Stimulated activated CD4-positive, alpha-beta T cell treated with anti-CD3 and anti-CD28 coated beads, Interleukin-4, amount 100 ng/mL, for 4 hours (primary cell): Measurements from ENCODE around the gene PRSS21.
A peak's percentile ranks its signal among the peaks of the same experiment; 100 is the strongest.

Source experiments
- DNase-seq, 2 experiments: peaks; one replicate each; pipeline ENCODE4 v3.0.0-alpha.2; 2020

The PRSS21 gene

DNA sequence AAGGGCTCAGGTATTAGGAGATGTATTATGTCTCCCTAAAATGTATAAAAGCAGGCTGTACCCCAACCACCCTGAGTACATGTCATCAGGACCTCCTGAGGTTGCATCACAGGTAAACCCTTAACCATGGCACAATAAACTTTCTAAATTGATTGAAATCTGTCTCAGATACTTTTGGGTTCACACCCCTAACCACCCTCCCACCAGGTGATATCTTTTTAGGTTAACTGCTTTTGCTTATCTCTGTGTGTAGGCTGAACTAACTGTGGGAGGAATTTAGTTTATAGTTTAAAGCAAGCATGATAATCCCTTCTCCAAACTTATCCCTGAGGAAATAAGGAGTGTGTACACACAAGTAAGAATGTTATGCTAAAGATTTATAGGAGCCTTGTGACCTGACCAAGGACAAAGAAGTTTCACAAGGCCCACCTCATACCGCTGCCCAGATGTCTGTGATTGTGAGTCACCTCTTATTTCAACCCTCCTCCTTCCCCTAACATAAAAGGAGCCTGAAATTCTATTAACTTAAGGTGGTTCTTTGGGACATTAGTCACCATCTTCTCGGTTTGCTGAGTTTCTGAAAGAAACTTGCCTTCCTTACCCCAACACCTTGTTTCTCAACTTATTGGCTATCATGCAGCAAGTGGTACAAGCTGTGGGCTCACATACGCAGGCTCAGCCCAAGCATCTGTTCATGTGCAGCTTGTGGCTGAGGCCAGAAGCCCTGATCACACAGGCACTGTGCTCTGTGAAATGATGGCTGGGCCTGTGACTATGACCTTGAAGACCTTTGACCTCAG lies 29.7 kb downstream of the PRSS21 start:
- no peak for DNase-seq

DNA sequence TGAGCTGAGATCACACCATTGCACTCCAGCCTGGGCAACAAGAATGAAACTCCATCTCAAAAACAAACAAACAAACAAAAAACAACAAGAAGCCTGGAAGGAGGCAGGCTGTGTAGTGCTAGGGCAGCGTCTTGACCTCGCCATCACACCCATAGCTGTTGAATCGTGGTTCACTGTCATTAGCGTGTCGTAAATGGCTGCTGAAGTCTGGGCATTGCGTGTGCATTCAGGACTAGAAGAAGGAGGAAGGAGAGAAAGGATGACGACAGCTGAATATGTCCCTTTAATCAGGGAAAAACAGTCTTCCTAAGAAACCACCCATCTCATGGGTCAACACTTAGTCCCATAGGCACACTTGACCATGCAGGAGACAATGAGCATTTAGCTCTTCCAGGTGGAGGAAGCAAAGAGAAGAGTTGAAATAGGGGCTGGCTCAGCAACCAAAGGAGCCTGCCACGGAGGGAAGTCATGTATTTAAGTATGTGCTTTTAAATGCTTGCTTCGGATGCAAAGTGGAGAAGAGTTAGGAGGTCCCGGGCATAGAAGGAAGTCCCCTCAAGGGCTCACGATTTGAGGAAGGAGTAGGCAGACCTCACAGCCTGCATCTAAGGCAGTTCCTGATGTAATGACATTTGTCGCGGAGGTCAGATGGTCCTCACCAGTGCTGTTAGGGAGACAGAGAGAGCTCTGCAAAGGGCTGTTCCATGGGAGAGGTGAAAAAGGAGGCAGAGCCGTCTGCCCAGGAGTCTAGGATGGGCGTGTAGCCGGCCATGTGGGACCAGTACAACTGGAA lies 32.1 kb downstream of the PRSS21 start:
- no peak for DNase-seq

DNA sequence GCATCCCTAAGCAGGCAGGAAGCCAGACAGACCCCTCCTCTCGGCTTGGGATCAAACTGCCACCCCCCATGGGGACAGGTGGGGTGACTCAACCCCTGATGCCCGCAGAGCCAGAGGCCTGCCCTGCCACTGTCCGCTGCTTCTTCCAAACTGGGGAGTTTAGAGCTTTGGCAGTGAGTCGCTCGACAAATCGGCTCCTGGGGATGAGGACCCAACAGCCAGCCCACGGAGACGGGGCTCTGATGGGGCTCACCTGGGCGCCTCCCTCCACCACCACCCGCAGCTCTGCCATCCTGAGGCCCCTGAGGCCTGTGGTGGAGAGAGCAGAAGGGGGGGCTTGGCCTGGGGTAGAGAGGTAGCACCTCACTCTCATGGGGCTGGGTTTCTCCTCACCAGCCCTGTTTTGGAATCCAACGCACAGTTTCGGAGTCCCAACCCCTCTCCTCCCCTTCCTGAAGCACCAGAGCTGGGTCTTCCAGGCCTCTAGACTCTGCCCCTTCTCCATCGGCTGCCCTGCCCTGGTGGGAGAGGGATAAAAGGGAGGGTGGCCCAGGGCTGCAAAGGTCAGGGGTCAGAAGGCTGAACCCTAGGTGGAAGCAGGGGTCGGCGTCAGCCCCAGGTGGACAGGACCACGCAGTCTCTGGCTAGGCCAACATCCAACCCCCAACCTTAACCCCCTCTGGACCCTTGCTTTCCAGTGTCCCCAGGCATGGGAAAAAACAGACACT lies 35.1 kb downstream of the PRSS21 start:
- DNase-seq, result no peak

DNA sequence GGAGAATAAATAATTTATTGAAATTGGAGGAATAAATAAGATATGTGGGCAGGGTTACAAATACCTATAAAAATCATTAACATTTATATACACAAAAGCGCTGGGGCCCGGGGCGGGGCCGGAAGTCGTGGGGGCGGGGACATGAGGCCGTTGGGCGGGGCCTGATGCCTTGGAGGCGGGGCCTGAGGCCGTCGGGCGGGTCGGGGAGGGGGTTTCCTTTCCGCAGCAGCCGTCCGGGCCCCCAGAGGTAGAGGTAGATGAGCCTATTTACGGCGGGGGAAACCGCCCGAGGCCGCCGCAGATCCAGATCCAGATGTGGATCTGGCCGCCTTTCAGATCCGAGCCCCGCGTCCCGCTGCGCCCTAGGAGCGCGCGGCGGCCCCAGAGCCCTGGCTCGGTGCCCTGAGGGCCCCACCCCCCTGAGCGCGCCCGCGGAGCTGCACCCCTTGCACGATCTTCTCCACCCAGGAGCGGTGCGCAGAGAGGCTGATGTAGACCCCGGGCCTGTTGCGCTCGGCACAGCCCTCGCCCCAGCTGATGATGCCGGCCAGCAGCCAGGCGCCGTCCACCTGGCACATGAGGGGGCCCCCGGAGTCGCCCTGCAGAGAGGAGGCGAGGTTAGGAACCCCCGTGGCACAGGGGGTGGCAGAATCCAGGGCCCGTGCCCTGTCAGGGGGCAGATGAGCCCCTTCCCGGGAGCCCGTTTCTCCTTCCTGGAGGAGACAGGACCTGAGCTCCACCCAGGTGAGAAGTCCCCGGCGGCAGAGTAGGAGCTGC lies 35.9 kb downstream of the PRSS21 start:
- DNase-seq, result no peak

DNA sequence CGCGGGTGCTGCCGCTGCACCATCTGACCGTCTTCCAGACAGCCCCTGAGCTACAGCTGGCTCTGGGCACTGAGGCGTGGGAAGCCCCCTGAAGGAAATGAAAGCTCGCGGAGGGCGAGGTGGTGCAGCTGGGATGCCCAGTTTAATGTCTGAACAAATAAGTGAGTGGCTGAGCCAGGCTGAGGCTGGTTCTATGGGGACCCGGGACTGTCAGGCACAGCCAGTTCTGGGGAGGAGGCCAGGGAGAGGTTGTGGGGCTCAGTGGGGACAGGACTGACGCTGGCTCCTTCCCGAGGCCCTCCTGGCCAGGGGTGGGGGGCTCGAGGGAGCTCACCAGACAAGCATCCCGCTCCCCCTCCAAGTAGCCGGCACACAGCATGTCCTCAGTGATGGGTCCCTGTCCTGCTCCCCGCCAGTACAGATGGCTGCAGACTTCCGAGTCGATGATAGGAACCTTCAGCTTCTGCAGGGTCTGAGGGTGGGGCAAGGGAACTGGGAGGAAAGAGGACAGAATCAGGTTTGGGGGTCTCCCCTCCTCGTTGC lies 36.6 kb downstream of the PRSS21 start:
- DNase-seq, result no peak

DNA sequence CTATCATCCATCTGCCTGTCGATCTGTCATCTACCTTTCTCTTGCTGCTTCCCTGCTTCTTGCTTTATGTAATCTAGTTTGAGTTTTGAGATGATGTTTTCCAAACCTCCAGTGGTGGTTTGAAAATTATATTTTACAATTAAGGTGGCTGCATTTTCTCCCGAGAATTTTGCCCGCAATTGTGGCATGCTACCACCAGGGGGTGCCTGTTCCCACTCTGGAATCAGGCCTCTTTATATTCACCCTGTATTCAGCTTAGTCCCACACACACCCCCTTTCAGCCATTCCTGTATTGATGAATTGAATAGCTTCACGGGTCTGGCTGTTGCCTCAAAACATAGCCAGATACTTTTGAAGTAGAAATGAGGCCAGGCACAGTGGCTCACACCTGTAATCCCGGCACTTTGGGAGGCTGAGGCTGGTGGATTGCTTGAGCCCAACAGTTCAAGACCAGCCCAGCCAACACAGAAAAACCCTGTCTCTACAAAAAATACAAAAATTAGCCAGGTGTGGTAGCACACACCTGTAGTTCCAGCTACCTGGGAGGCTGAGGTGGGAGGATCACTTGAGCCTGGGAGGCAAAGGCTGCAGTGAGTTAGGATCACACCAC lies 37.8 kb downstream of the PRSS21 start:
- no peak for DNase-seq

DNA sequence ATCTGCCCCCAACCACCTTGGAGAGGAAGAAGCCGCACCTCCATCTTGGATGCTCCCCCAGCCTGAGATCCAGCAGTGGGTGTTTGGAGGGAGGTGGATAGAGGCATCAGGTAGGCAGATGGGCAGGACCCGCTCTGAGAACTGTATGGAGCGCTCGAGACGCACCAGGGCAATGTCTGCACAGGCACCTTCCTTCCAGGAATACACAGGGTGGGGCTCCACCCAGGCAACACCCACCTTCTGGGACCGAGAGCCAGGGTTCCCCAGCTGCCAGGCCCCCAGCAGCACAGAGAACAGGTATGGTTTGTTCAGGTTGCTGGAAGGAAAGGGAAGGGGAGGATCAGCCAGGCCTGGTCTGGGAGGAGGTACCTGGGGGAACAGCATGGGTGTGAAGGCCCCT lies 38.5 kb downstream of the PRSS21 start:
- no peak for DNase-seq

DNA sequence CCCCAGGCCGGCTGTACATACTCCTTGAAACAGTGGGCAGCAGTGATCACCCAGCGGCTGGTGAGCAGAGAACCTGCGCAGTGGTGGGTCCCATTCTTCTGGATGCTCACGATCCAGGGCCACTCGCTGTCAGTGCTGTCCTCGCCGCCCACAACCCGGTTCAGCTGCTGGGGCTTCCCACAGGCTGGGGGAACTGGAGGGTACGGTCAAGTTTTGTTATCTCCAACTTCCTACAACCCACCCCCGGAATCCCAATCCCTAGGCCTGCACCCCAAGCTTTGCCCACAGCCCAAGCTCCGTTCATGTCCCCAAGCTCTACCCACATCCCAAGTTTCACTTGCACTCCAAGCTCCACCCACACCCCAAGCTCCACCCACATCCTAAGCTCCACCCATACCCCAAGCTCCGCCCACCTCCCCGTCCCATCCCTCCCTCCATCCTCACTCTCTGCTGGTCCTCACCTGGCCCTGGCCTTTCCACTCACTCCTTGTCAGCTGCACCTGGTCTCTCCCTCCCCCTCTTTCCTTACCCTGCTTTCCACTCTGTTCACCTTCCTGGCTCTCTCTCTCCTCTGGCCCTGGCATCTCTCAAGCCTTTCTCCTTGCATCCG lies 39.1 kb downstream of the PRSS21 start:
- DNase-seq, result no peak

DNA sequence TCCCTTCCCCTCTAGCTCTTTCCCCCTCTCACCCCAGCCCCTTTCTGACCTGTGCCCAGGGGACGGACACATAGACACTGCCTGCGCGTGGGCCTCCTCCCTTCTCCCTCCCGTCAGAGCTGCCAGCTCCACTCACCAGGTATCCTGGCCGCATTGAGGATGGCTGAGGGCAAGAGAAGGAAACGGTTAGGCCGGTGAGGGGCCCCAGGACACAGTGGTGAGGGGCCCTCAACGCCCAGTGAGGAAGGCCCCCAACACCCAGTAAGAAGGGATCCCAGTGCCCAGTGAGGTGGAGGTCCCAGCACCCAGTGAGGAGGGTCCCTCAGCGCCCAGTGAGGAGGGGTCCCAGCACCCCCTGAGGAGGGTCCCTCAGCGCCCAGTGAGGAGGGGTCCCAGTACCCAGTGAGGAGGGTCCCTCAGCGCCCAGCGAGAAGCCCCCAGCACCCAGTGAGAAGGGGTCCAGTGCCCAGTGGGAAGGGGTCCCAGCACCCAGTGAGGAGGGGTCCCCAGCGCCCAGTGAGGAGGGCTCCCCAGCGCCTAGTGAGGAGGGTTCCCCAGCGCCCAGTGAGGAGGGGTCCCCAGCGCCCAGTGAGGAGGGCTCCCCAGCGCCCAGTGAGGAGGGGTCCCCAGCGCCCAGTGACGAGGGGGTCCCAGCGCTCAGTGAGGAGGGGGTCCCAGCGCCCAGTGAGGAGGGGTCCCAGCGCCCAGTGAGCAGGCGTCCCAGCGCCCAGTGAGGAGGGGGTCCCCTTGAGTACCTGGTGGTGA lies 39.8 kb downstream of the PRSS21 start:
- DNase-seq, result no peak

DNA sequence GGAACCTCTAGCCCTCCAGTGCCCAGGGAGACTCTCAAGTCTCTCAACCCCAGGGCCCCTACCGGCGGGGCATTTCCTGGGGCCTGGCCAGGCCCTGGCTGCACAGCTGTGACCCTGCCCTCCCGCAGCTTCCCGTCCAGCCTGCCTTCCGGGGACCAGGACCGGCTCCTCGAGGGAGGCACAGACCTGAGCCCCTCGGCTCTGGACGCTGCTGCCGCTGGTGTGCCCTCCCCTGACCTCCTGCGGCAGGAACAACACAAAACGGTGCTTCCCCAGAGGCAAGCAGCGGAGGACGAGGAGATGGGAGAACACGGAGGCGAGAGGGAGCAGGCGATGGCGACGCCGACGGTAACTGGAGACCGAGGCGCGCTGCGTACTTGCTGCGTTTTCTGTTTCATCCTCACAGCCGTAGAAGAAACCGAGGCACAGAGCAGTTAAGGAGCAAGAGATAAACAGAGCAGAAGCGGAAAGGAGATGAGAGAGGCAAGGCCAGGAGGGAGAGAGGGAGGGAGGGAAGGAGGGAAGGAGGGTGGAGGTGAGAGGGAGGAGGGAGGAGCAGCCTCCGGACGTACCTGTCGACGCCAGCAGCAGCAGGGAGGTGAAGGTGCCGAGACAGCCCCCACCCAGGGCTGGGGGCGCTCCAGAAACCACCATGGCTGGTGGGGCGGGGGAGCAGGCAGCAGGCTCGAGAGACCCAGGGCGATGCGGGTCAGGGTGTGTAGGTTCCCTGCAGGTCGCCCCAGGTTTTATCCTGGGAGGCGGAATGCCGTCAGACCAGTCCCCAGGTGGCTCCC lies 40.6 kb downstream of the PRSS21 start, which contains the start of gene PRSS22:
Gene PRSS22 (minus strand): TSS at position 720 of the 794 bp plus-strand sequence. CDS start 66 bp downstream, at position 654.
- DNase-seq, result no peak

DNA sequence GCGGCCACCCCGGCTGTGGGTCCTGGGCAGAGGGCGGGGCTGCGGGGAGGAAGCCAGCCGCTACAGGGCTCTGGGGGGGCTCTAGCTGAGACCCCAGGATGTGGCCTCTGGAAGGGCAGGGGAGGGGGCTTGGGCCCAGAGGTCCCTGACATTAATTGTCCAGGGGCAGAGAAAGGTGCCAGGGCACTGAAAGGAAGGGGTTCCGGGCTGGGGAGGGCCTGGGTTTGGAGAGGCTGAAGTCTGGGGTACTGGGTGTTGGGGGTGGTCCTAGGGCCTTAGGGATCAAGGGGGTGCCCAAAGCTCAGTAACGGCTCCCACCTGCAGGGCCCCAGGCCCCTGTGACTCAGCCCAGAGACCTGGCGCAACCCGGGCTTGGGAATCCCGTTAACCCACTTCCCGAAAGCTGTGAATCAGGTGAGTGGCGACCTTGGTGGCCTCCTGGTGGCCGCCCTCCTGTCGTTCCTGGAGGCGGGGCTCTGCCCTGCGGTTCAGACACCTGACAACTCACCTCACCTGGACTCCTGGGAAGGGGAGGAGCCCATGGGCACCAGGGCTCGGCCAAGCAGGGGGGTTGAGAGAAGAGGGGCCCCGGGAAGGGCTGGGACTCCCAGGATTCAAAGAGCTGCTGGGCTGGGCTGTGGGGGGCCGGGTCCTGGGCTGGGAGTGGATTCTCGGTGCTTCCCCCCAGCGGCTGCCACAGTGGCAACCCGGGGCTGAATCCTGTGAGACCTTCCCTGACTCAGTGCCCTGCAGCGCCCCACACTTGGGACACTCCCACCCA lies 41.4 kb downstream of the PRSS21 start:
- no peak for DNase-seq

DNA sequence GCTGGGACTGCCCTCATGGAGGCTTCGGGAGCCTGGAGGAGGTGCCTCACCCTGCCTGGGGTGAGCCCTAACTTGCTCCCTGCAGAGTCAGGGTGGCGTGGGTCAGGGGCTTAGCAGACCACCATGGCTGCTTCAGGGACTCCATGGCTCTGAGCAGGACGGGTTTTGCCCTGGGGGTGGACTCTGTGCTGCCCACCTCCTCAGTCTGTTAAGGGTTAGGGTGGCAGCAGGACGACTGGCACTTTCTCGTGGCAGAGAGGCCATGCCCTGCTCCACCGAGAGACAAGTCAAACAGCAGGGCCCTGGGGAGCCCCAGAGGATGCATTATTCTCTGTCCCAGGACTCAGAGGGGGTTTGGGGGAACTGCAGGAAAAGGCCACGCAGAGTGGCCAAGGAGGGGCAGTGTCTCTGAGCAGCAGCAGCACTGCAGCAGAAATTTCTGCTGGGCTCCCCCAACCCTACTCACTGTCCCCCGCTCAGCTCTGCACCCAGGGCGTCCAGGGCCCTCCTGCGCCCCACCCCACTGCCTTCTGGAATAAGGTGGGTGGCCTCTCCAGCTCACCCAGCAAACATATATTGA lies 42.7 kb downstream of the PRSS21 start:
- no peak for DNase-seq

DNA sequence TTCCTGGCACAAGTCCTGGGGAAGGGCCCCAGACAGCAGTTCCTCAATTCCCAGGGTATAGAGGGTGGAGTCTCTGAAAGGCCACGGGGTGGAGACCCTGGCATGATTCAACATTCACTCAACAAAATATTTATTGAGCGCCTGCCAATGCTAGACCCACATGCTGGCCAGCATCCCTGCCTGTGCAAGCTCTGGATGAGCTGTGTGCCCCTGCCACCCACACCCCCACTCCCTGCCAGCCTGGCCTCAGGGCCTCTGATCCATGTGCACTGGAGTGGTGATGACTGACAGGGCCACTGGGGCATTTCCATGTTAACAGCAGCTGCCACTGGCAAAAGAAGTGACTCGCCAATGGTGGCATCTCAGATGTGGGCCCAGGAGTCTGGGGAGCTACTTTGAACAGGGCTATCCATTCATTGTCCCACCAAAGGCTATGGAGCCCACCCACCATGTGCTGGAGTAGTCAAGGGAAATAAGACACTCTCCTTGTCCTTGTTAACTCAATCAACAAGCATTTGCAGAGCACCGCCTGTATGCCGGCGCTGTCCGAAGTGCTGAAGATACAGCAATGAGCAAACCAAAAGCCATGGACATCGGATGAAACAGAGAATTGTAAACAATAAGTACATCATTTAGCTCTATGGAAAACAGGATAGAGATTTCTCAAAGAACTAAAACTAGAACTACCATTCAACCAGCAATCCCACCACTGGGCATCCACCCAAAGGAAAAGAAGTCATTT lies 44.0 kb downstream of the PRSS21 start:
- no peak for DNase-seq

DNA sequence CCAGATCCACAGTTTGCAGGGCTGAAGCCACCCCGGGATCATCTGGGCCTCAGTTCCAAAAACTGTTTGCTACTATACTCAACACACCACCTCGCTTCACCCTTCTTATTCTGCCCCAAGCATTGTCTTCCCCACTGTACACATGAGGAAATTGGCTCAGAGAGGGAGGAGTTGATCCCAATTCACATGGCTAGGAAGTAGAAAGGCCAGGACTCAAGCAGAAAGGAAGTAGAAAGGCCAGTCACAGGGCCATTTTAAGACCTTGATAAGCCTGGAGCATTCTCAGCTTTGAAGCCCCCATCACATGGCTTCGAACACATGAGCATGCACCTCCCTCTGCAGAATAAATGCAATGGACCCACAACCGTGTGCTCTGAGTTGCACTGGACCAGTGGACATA lies 48.6 kb downstream of the PRSS21 start:
- DNase-seq, result no peak

DNA sequence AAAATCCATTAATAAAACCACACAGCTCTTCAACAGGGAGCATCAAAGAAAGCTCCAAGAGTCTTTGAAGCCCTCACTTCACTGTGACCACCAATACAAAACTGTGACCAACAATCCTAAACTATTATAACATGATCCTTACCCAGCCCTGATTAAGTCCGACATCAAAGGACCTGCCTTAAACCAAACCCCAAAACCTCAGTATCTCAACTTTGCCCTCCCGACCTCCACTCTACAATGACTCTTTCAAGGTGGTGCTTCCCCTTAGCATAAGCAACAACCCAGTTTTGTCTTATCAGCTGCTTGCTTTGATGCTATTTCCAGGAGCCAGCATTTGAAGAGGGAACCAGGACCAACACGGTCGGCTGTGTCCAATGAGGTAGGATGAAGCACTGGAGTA lies 49.4 kb downstream of the PRSS21 start:
- DNase-seq, result no peak

DNA sequence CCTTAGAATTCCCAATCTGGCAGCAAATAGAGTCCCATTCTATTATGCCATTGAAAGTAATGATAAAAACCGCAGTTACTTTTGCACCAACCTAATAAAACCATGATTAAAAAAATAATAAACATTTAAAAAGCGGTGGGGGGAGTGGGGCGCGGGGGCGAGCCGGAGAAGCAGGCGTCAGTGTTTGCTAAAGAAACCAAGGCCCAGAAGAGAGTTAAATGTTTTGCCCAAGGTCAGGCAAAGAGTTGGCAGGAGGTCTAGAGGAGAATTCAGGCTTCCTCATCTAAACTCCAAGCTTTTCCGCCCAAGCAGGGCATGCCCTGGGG lies 50.6 kb downstream of the PRSS21 start:
- no peak for DNase-seq

DNA sequence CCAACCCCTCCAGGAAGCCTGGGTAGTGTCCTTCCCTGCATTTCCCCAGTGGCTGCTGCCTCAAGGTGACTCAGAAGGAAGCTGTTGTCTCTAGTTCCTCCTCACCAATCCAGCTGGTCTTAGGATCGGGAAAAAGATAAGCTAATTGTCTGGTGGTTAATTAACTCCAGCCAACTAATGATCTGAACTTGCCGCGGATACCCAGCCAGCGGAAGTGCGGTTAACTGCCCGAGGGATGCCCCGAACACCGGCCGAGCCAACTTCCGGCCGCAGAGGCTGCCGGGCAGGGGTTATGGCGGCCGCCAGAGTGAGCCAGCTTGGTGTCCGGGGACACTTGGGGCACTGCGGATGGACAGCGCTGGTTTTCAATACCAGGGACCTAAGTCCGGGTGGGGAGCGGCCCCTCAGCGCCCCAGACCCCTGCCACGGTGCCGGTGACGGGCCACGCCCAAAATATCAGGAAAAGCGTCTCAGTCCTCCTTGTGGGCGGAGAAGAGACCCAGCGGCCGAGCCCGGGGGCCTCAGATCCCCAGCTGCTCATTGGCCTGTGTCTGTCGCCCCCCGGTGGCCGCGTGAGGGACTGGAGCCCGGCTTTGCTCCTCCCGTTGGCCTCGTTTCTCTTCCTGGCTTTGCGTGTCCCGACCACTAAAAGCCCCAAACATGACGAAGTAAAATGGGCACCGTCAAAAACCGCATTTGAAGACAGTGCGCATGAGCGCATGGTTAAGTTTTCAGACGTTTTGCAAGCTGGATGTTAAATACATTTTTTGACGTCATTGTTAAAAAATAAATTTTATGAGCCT lies 51.2 kb downstream of the PRSS21 start:
- peak; percentile 86 to 95 for DNase-seq
